GM18511 (cell line): ENCODE results near the gene SPACA6.
A peak's percentile ranks its signal among the peaks of the same experiment; 100 is the strongest.

Experiments
- ATAC-seq: cut with Tn5 transposase; IDR thresholded peaks from one replicate; pipeline ENCODE4 v1.9.1; 2021; ENCODE audit warnings: mild to moderate bottlenecking, moderate library complexity; ENCODE audit not compliant: unreplicated experiment

The SPACA6 gene

GRCh38 chr19:51703575-51704515, 10.7 kb downstream of the SPACA6 start:
- peak; percentile 93 for ATAC-seq

GRCh38 chr19:51704626-51705025, 11.5 kb downstream of the SPACA6 start:
- no peak for ATAC-seq

- no peak for ATAC-seq
Observed at GRCh38 chr19:51706296-51706695, 13.2 kb downstream of the SPACA6 start.

- ATAC-seq = no peak
Observed at GRCh38 chr19:51706885-51707284, 13.8 kb downstream of the SPACA6 start.

GRCh38 chr19:51708811-51709210, 15.7 kb downstream of the SPACA6 start:
- no peak for ATAC-seq

GRCh38 chr19:51709575-51709974, 16.4 kb downstream of the SPACA6 start:
- no peak for ATAC-seq

- ATAC-seq = no peak
Observed at GRCh38 chr19:51710163-51710562, 17.0 kb downstream of the SPACA6 start.

- ATAC-seq = no peak
Observed at GRCh38 chr19:51711702-51712101, 18.6 kb downstream of the SPACA6 start.

- ATAC-seq = no peak
Observed at GRCh38 chr19:51712461-51713081, 19.4 kb downstream of the SPACA6 start.

- ATAC-seq = no peak
Observed at GRCh38 chr19:51713319-51714285, 20.5 kb downstream of the SPACA6 start.

- no peak for ATAC-seq
Observed at GRCh38 chr19:51714848-51715247, 21.7 kb downstream of the SPACA6 start.

- ATAC-seq = no peak
Observed at GRCh38 chr19:51715850-51716249, 22.7 kb downstream of the SPACA6 start.

- no peak for ATAC-seq
Observed at GRCh38 chr19:51716925-51717324, 23.8 kb downstream of the SPACA6 start.

- ATAC-seq = no peak
Observed at GRCh38 chr19:51719251-51719988, 26.3 kb downstream of the SPACA6 start.

- ATAC-seq = no peak
Observed at GRCh38 chr19:51721905-51722304, 28.8 kb downstream of the SPACA6 start.

GRCh38 chr19:51722492-51722891, 29.4 kb downstream of the SPACA6 start:
- ATAC-seq = no peak

- no peak for ATAC-seq
Observed at GRCh38 chr19:51724543-51724942, 31.4 kb downstream of the SPACA6 start.

- ATAC-seq = no peak
Observed at GRCh38 chr19:51726049-51726448, 32.9 kb downstream of the SPACA6 start.

GRCh38 chr19:51727349-51727880, 34.3 kb downstream of the SPACA6 start:
- no peak for ATAC-seq

- ATAC-seq = no peak
Observed at GRCh38 chr19:51729781-51730180, 36.7 kb downstream of the SPACA6 start.
